A673 (cell line): Measurements from ENCODE around the gene STAT6. TPM values are rescaled to one million over a fixed set of nuclear protein-coding genes. Genes with fewer than 3 reads are reported as not detected.

Source experiments
- BruUV-seq: library from RNA; stranded (reverse); fragments of 400-500 nt; replicated peaks from 2 replicates; lab custom pipeline; 2021; lab: Mats Ljungman, UMichigan
- CTCF ChIA-PET: fragments of 300-600 bp; sonication (Branson Sonifier 250); formaldehyde crosslinking; loops from one replicate; lab custom pipeline; 2022; ENCODE audit warnings: antibody characterized with exemption; lab: Charles Lee
- POLR2A ChIA-PET: fragments of 300-600 bp; sonication (Branson Sonifier 250); formaldehyde crosslinking; loops from one replicate; lab custom pipeline; 2022; ENCODE audit warnings: antibody characterized with exemption; ENCODE audit not compliant: low non-redundant PET; lab: Charles Lee
- DNase-seq: peaks from one replicate; pipeline ENCODE4 v3.0.0-alpha.2; 2015; ENCODE audit warnings: low spot score
- H3K27ac ChIP-seq: fragments of 200-600 bp; sonication (generic); 2 replicates; pipeline ENCODE4 v1.5.1; 2016; ENCODE audit warnings: mixed run types, low read depth, mild to moderate bottlenecking, mixed read lengths, antibody characterized with exemption, low read length; ENCODE audit not compliant: poor library complexity, severe bottlenecking
- H3K27me3 ChIP-seq: fragments of 200-600 bp; sonication (generic); replicated peaks from 2 replicates; pipeline ENCODE4 v1.6.1; 2017; ENCODE audit warnings: mixed run types, low read depth, mild to moderate bottlenecking, mixed read lengths, antibody characterized with exemption, low read length; ENCODE audit not compliant: insufficient read depth, poor library complexity
- H3K36me3 ChIP-seq: fragments of 200-600 bp; sonication (generic); 2 replicates; pipeline ENCODE4 v1.6.1; 2016; ENCODE audit warnings: mixed run types, mild to moderate bottlenecking, mixed read lengths, antibody characterized with exemption, low read length; ENCODE audit not compliant: insufficient read depth, poor library complexity, severe bottlenecking
- H3K4me1 ChIP-seq: fragments of 200-600 bp; sonication (generic); 2 replicates; pipeline ENCODE4 v1.6.1; 2017; ENCODE audit warnings: mixed run types, mild to moderate bottlenecking, mixed read lengths, antibody characterized with exemption, low read length; ENCODE audit not compliant: insufficient read depth, poor library complexity, severe bottlenecking
- H3K4me3 ChIP-seq: fragments of 200-600 bp; sonication (generic); 2 replicates; pipeline ENCODE4 v1.5.1; 2016; ENCODE audit warnings: low read depth, mixed run types, mild to moderate bottlenecking, mixed read lengths, low read length; ENCODE audit not compliant: poor library complexity, severe bottlenecking
- H3K9me3 ChIP-seq: fragments of 200-600 bp; sonication (generic); 2 replicates; pipeline ENCODE4 v1.6.1; 2016; ENCODE audit warnings: mixed run types, low read depth, mild to moderate bottlenecking, mixed read lengths, antibody characterized with exemption, low read length; ENCODE audit not compliant: poor library complexity, severe bottlenecking
- EZH2 ChIP-seq: fragments of 200-600 bp; sonication (generic); IDR thresholded peaks from 2 replicates; pipeline ENCODE4 v1.6.1; 2017; ENCODE audit warnings: borderline replicate concordance, low read depth, mild to moderate bottlenecking, mixed read lengths, antibody characterized with exemption, low read length; ENCODE audit not compliant: poor library complexity, severe bottlenecking
- intact Hi-C: fragments of 100-400 bp; cut with micrococcal nuclease; formaldehyde crosslinking; loops from one replicate; pipeline ENCODE4 v1.10.0; 2022; ENCODE audit not compliant: unreplicated experiment
- total RNA-seq: library from RNA; stranded (reverse); gene quantifications from 2 replicates; pipeline ENCODE4 v1.2.3, GENCODE V29; 2021
- TF ChIP-seq, protein P1 (sequence below): fragments of 300-800, 200-600 bp; sonication (generic); conservative IDR thresholded peaks from 2 replicates; pipeline ENCODE4 v1.5.1; 2017; ENCODE audit warnings: low read depth, mild to moderate bottlenecking, antibody characterized with exemption, low read length, moderate library complexity, mixed read lengths

Gene STAT6
- total RNA-seq, 1 experiment from 2014 or later, result 111 TPM

DNA sequence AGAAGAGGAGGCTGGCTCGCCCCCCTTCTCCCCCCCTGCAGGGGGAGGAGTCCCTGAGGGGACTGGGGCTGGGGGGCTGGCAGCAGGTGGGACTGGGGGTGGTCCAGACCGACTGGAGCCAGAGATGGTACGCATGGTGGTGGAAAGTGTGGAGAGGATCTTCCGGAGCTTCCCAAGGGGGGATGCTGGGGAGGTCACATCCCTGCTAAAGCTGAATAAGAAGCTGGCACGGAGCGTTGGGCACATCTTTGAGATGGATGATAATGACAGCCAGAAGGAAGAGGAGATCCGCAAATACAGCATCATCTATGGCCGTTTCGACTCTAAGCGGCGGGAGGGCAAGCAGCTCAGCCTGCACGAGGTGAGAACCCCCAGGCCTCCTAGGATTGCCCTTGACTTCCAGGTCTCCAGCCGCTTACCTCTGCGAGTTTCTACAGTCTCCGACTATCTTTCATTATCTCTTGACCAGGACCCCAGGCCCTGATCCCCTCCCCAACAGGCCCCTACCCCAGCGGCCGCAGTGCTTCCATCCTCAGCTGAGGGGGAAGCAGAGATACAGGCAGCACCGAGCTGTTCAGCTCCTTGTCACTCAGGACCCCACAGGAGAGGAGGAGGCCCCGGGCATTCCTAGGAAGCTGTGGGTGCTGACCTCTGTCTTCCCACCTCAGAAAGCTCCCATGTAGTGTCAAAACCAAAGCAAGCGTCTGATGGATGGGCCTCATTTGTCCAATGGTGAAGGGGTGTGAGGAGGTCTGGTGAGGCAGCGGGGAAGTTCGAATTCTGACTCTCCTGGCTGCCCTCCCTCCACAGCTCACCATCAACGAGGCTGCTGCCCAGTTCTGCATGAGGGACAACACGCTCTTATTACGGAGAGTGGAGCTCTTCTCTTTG, 19.3 kb downstream of the STAT6 start:
- Histone ChIP-seq H3K9me3 (no peaks in the 10 kb centered on the region), H3K27ac (peak overlapping the region; percentile 75), H3K4me3 (peak overlapping the region; percentile 93), H3K36me3 (peaks cover 60% of the 10 kb centered on the region), H3K27me3 (no peaks in the 10 kb centered on the region), H3K4me1 (peaks cover 46% of the 10 kb centered on the region)
- intact Hi-C loops, result no loop called here
- CTCF ChIA-PET, result interaction anchor here (1.5 to 3.1 kb wide), 2 partner anchors 22 to 455 kb away, joined by 3 to 23 read pairs; no protein-coding TSS in a partner anchor
- BruUV-seq, result no TSS peak
- DNase-seq, result no peak
- POLR2A ChIA-PET, result interaction anchor here (0.6 to 1.4 kb wide), 2 partner anchors 12 to 81 kb away, joined by 3 read pairs; no protein-coding TSS in a partner anchor
- TF ChIP-seq EZH2, result no peak
- TF ChIP-seq, protein P1, sequence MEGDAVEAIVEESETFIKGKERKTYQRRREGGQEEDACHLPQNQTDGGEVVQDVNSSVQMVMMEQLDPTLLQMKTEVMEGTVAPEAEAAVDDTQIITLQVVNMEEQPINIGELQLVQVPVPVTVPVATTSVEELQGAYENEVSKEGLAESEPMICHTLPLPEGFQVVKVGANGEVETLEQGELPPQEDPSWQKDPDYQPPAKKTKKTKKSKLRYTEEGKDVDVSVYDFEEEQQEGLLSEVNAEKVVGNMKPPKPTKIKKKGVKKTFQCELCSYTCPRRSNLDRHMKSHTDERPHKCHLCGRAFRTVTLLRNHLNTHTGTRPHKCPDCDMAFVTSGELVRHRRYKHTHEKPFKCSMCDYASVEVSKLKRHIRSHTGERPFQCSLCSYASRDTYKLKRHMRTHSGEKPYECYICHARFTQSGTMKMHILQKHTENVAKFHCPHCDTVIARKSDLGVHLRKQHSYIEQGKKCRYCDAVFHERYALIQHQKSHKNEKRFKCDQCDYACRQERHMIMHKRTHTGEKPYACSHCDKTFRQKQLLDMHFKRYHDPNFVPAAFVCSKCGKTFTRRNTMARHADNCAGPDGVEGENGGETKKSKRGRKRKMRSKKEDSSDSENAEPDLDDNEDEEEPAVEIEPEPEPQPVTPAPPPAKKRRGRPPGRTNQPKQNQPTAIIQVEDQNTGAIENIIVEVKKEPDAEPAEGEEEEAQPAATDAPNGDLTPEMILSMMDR, result no peak

- no TSS peak for BruUV-seq
- POLR2A ChIA-PET, result no interaction called here
- peak overlapping the region; percentile 75 for H3K27ac ChIP-seq
Observed at GRCh38 chr12:57090924-57091637, 20.1 kb downstream of the STAT6 start.

DNA sequence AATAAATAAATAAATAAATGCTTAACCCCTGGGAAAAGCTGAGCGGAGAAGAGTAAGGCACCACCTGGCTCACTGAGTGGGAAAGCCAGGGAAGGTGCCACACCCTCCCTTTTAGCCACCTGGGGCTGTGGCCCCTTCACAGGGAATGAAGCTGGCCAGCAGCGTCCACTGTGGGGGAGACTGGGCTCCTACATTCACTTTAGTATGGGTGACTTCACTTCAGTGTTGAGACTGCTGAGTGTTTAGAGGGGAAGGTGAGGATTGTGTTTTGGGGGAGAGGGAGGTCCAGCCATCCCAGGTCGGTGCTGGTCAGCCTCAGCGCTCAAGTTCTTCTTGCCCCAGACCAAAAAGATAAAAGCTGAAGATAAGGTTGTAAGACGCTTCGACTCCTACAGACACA, 20.7 kb downstream of the STAT6 start:
- Histone ChIP-seq H3K9me3 (no peaks in the 10 kb centered on the region), H3K27ac (peak overlapping the region; percentile 75), H3K36me3 (peaks cover 46% of the 10 kb centered on the region), H3K4me3 (peak overlapping the region; percentile 93), H3K27me3 (no peaks in the 10 kb centered on the region), H3K4me1 (peaks cover 57% of the 10 kb centered on the region)
- POLR2A ChIA-PET, result no interaction called here
- DNase-seq, result no peak
- CTCF ChIA-PET, result interaction anchor here (2.0 to 2.1 kb wide), 2 partner anchors 21 to 22 kb away, joined by 9 to 15 read pairs; no protein-coding TSS in a partner anchor
- intact Hi-C loops, result no loop called here
- no TSS peak for BruUV-seq
- no peak for TF ChIP-seq EZH2

More at GRCh38 chr12:57090924-57091637, 20.1 kb downstream of the STAT6 start:
- intact Hi-C loops, result no loop called here
- H3K36me3 ChIP-seq, result peaks cover 52% of the 10 kb centered on the region
- peak overlapping the region; percentile 93 for H3K4me3 ChIP-seq
- no peaks in the 10 kb centered on the region for H3K9me3 ChIP-seq
- TF ChIP-seq, protein P1, result no peak
- no peak for TF ChIP-seq EZH2
- peak; percentile 58 for DNase-seq
- peaks cover 51% of the 10 kb centered on the region for H3K4me1 ChIP-seq
- CTCF ChIA-PET, result interaction anchor here (2.0 kb wide), 1 partner anchor 22 kb away, joined by 9 read pairs; no protein-coding TSS in a partner anchor
- no peaks in the 10 kb centered on the region for H3K27me3 ChIP-seq
